HG02763 (cell line): ENCODE data around the gene CACNA2D1.

Experiments used
- ATAC-seq: cut with Tn5 transposase; IDR thresholded peaks from one replicate; pipeline ENCODE4 v1.9.1; 2021; ENCODE audit warnings: mild to moderate bottlenecking, moderate library complexity; ENCODE audit not compliant: unreplicated experiment

The CACNA2D1 gene

GRCh38 chr7:81902536-81902935 lies 541.0 kb downstream of the CACNA2D1 start:
- ATAC-seq = no peak
